ENCODE measurements around the gene EYS.

DNA sequence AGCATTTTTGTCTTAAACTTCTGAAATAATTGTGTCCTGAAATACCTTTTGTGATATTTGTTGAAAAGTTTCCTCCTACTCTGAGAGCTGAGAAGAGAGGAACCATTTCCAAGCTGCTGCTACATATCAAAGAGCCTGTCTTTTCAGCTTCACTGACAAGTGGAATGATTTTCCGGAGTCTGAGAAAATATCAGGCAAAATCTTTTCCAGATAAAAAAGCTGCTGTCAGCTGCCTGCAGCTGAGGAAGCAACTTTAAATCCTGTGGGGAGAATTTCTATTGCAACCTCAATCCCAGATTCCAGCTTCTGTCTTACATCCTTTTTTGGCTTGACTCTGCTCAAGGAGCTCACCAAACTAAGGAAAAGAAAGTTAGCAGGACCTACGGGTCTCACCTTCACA, 1167.1 kb downstream of the EYS start:
- no peak for TF ChIP-seq POLR2AphosphoS5 (IDR thresholded peaks at IDR 0.05; ENCODE audit: low read depth, low read length)
- TF ChIP-seq FOXP2 (optimal IDR thresholded peaks at IDR 0.05; ENCODE audit: borderline replicate concordance, extremely low read depth, extremely low read length, insufficient read depth), result no peak
